GM12878 (cell line): ENCODE data around the gene LCN1. TPM values are rescaled to one million over a fixed set of nuclear protein-coding genes. Genes with fewer than 3 reads are reported as not detected.

Source experiments
- ATAC-seq: fragments of 200-7000 bp; cut with Tn5 transposase; 3 replicates; pipeline ENCODE4 v1.9.1; 2020; ENCODE audit warnings: mild to moderate bottlenecking, moderate library complexity
- BruUV-seq: library from RNA; stranded (reverse); fragments of 400-500 nt; replicated peaks from 2 replicates; lab custom pipeline; 2021; lab: Mats Ljungman, UMichigan
- CTCF ChIA-PET: fragments of 300-600 bp; sonication (Branson Sonifier 250); formaldehyde crosslinking; extraction: SDS; loops from one replicate; lab custom pipeline; 2021; ENCODE audit warnings: inconsistent platforms; lab: Yijun Ruan, JAX
- POLR2A ChIA-PET: fragments of 350-600 bp; formaldehyde crosslinking; extraction: SDS; loops from one replicate; lab custom pipeline; 2021; ENCODE audit warnings: inconsistent platforms; lab: Charles Lee
- RAD21 ChIA-PET: fragments of 300-600 bp; sonication (Branson Sonifier 250); formaldehyde crosslinking; loops from one replicate; lab custom pipeline; 2023; ENCODE audit warnings: antibody characterized with exemption; ENCODE audit not compliant: unreplicated experiment; lab: Charles Lee
- SMC1A ChIA-PET: fragments of 300-600 bp; sonication (Branson Sonifier 250); formaldehyde crosslinking; loops from one replicate; lab custom pipeline; 2023; ENCODE audit not compliant: unreplicated experiment, uncharacterized antibody; lab: Charles Lee
- DNase-seq: peaks from one replicate; pipeline ENCODE4 v3.0.0-alpha.2; 2011; ENCODE audit warnings: low read depth, low spot score
- FAIRE-seq: peaks from 3 replicates; lab custom pipeline; 2011; peaks lifted over from hg19 to GRCh38; lab: Jason Lieb, UNC
- H2AFZ ChIP-seq: 2 replicates; pipeline ENCODE4 v1.6.0; 2011; ENCODE audit warnings: low read depth, low read length, control low read depth; ENCODE audit not compliant: control insufficient read depth
- H3K27ac ChIP-seq: 2 replicates; pipeline ENCODE4 v1.5.1; 2011; ENCODE audit warnings: control low read depth; ENCODE audit not compliant: control insufficient read depth, insufficient read depth
- H3K27me3 ChIP-seq, 2 experiments: replicated peaks in 1 of 2; 2 replicates each; pipeline versions ENCODE4 v1.6.0 to v1.6.1; 2011; ENCODE audit warnings: low read length in 1 of 2; ENCODE audit not compliant: control insufficient read depth in 2 of 2, insufficient read depth in 2 of 2
- H3K36me3 ChIP-seq, 2 experiments: 2 replicates each; pipeline ENCODE4 v1.5.1; 2011; ENCODE audit warnings: low read length in 1 of 2; ENCODE audit not compliant: control insufficient read depth in 2 of 2, insufficient read depth in 2 of 2
- H3K4me1 ChIP-seq: 2 replicates; pipeline ENCODE4 v1.6.1; 2011; ENCODE audit warnings: mild to moderate bottlenecking, low read length, moderate library complexity, mixed read lengths; ENCODE audit not compliant: control insufficient read depth, insufficient read depth
- H3K4me2 ChIP-seq: 2 replicates; pipeline ENCODE4 v1.6.0; 2011; ENCODE audit warnings: control low read depth; ENCODE audit not compliant: control insufficient read depth, insufficient read depth
- H3K4me3 ChIP-seq: fragments of 200-600 bp; sonication (generic); 2 replicates; pipeline ENCODE4 v1.5.1; 2016
- H3K79me2 ChIP-seq: 2 replicates; pipeline ENCODE4 v1.6.0; 2011; ENCODE audit warnings: low read length; ENCODE audit not compliant: control insufficient read depth, insufficient read depth
- H3K9ac ChIP-seq: 2 replicates; pipeline ENCODE4 v1.8.0; 2011; ENCODE audit warnings: low read length, control low read depth, mixed read lengths; ENCODE audit not compliant: control insufficient read depth, insufficient read depth
- H3K9me3 ChIP-seq: replicated peaks from 3 replicates; pipeline ENCODE4 v1.5.1; 2011; ENCODE audit warnings: mild to moderate bottlenecking, low read length; ENCODE audit not compliant: control insufficient read depth, insufficient read depth
- H4K20me1 ChIP-seq: 2 replicates; pipeline ENCODE4 v1.6.0; 2011; ENCODE audit not compliant: control insufficient read depth, insufficient read depth
- CBFB ChIP-seq: IDR thresholded peaks from 2 replicates; pipeline ENCODE4 v1.6.1; 2016; ENCODE audit warnings: antibody characterized with exemption, low read depth
- HDAC6 ChIP-seq: fragments of 200-600 bp; sonication (generic); IDR thresholded peaks from one replicate; pipeline ENCODE4 v1.8.0; 2017; ENCODE audit warnings: antibody characterized with exemption; ENCODE audit not compliant: unreplicated experiment
- IKZF1 ChIP-seq: fragments of 450-650 bp; conservative IDR thresholded peaks from 2 replicates; pipeline ENCODE4 v1.6.1; 2017; ENCODE audit warnings: antibody characterized with exemption, mild to moderate bottlenecking
- MXI1 ChIP-seq: fragments of 150-350 bp; IDR thresholded peaks from 2 replicates; pipeline ENCODE4 v1.6.1; 2011; ENCODE audit warnings: low read depth, mild to moderate bottlenecking, inconsistent platforms, low read length, improper control_type of control experiment
- NFYB ChIP-seq: IDR thresholded peaks from 2 replicates; pipeline ENCODE4 v1.6.1; 2011; ENCODE audit warnings: low read depth, mild to moderate bottlenecking, low read length, improper control_type of control experiment, moderate library complexity; ENCODE audit not compliant: insufficient read depth
- RFX5 ChIP-seq: IDR thresholded peaks from 2 replicates; pipeline ENCODE4 v1.6.1; 2011; ENCODE audit warnings: low read depth, low read length, improper control_type of control experiment
- SP1 ChIP-seq: IDR thresholded peaks from one replicate; pipeline ENCODE4 v1.6.1; 2011; ENCODE audit warnings: low read depth, low read length
- SUZ12 ChIP-seq: fragments of 200-600 bp; sonication (generic); IDR thresholded peaks from one replicate; pipeline ENCODE4 v1.6.1; 2018; ENCODE audit warnings: antibody characterized with exemption, mild to moderate bottlenecking; ENCODE audit not compliant: unreplicated experiment
- WGBS: methylation state at CpG from one replicate; pipeline ENCODE4 v1.1.6; 2016; ENCODE audit warnings: low lambda C conversion rate; ENCODE audit not compliant: insufficient replicate concordance, insufficient coverage; ENCODE audit errors: missing lambda C conversion rate; 5-methylcytosine and 5-hydroxymethylcytosine counted together
- in situ Hi-C: fragments of 300-500 bp; cut with MboI; formaldehyde crosslinking; loops from 9 replicates; pipeline ENCODE4 v1.14.3; 2018; ENCODE audit warnings: mixed read lengths
- intact Hi-C: fragments of 100-400 bp; cut with micrococcal nuclease; formaldehyde crosslinking; loops from one replicate; pipeline ENCODE4 v1.14.2; 2022; ENCODE audit not compliant: unreplicated experiment
- polyA plus RNA-seq, 11 experiments: library from polyadenylated mRNA; depleted of rRNA in 4 of 11; unstranded in 6 of 11; stranded (reverse) in 5 of 11; fragments of >200 nt; fragmentation: Nextera tagmentation in 4 of 11; fragmentation: Illumina TruSeq in 1 of 11; extraction: Ambion mirVana in 4 of 11; extraction: Trizol in 1 of 11; gene quantifications; 1 replicate in 1 of 11; 2 replicates in 10 of 11; pipeline versions ENCODE4 v1.2.1 to v1.2.3, GENCODE V29; 2011 to 2016; ENCODE audit warnings: inconsistent platforms in 2 of 11, missing spikeins in 2 of 11, low read depth in 1 of 11
- total RNA-seq, 4 experiments: library from RNA; depleted of rRNA in 3 of 4; stranded (reverse); fragments of >200 nt in 3 of 4; fragmentation: Illumina TruSeq in 1 of 4; extraction: Trizol in 1 of 4; gene quantifications; 2 replicates each; pipeline versions ENCODE4 v1.2.1 to v1.2.3, GENCODE V29; 2013 to 2021

The LCN1 gene
- total and polyA plus RNA-seq, 10 of the 15 experiments (the other 5 are each of a cell fraction or from before 2014, with no cell fraction given) = not detected

GRCh38 chr9:135499326-135500070 lies 21.7 kb upstream of the LCN1 start (continued):
- no peak for TF ChIP-seq NFYB
- peak; percentile 96 for TF ChIP-seq MXI1
- peak; percentile 30 for TF ChIP-seq SP1

DNA sequence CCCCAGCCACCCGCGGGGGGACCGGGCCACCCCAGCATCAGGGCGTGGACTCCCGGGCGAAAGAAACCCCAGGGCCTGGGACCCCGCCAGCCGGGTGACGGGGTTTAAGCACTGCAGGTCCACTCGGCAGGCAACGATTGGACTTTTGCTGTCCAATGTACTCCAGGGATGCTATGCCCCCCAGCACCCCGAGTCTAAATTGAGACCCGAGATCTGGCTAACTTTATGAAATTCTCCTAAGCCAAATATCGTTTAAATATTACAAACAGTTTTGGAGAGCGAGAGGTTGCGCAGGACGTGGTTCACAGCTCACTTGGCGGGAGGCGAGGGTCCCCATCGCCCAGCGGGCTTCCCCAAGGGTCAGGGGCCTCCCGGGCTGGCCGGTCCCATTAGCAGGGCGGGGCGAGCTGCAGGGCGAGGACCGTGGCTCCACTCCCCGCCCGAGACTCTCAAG lies 21.1 kb upstream of the LCN1 start:
- ATAC-seq = peak; percentile 7
- Histone ChIP-seq H3K36me3 (peaks cover 10 to 22% of the 10 kb centered on the region in 2 experiments; a peak in 3 of 4 replicates), H3K27me3 (no peaks in the 10 kb centered on the region), H3K79me2 (peaks cover 14% of the 10 kb centered on the region), H3K4me1 (peaks cover 17% of the 10 kb centered on the region), H2AFZ (peak overlapping the region; percentile 86), H4K20me1 (peaks cover 4% of the 10 kb centered on the region; the same call in 1 of the 2 replicates), H3K27ac (no peak overlapping the region), H3K4me3 (peak overlapping the region; percentile 78), H3K9ac (peak overlapping the region; percentile 56), H3K9me3 (no peaks in the 10 kb centered on the region), H3K4me2 (peak overlapping the region; percentile 100)
- DNase-seq = no peak
- BruUV-seq = no TSS peak
- CTCF ChIA-PET = no interaction called here
- TF ChIP-seq CBFB = no peak
- TF ChIP-seq HDAC6 = no peak
- TF ChIP-seq SUZ12 = no peak
- no peak for TF ChIP-seq IKZF1
- no peak for TF ChIP-seq RFX5
- SMC1A ChIA-PET = no interaction called here
- RAD21 ChIA-PET = no interaction called here
- intact Hi-C loops = no loop called here
- in situ Hi-C loops = no loop called here
- POLR2A ChIA-PET = no interaction called here
- WGBS = under 1% methylated on average over 23 of the region's 29 CpGs
- FAIRE-seq = no peak
